Rectal smooth muscle tissue (tissue), 1 donor: Measurements from ENCODE around the gene LZTR1.

Source experiments
- H3K27ac ChIP-seq: one replicate; pipeline ENCODE4 v1.7.0; 2013; ENCODE audit warnings: low read depth, low read length, inconsistent platforms
- H3K27me3 ChIP-seq: one replicate; pipeline ENCODE4 v1.7.0; 2013; ENCODE audit warnings: low read length; ENCODE audit not compliant: control insufficient read depth, insufficient read depth
- H3K36me3 ChIP-seq: one replicate; pipeline ENCODE4 v1.7.0; 2013; ENCODE audit warnings: low read length; ENCODE audit not compliant: control insufficient read depth, insufficient read depth
- H3K4me1 ChIP-seq: one replicate; pipeline ENCODE4 v1.7.0; 2013; ENCODE audit warnings: low read length; ENCODE audit not compliant: control insufficient read depth, insufficient read depth
- H3K4me3 ChIP-seq: one replicate; pipeline ENCODE4 v1.7.0; 2013; ENCODE audit warnings: low read length
- H3K9ac ChIP-seq: one replicate; pipeline ENCODE4 v1.7.0; 2013; ENCODE audit warnings: low read length

LZTR1 gene

DNA sequence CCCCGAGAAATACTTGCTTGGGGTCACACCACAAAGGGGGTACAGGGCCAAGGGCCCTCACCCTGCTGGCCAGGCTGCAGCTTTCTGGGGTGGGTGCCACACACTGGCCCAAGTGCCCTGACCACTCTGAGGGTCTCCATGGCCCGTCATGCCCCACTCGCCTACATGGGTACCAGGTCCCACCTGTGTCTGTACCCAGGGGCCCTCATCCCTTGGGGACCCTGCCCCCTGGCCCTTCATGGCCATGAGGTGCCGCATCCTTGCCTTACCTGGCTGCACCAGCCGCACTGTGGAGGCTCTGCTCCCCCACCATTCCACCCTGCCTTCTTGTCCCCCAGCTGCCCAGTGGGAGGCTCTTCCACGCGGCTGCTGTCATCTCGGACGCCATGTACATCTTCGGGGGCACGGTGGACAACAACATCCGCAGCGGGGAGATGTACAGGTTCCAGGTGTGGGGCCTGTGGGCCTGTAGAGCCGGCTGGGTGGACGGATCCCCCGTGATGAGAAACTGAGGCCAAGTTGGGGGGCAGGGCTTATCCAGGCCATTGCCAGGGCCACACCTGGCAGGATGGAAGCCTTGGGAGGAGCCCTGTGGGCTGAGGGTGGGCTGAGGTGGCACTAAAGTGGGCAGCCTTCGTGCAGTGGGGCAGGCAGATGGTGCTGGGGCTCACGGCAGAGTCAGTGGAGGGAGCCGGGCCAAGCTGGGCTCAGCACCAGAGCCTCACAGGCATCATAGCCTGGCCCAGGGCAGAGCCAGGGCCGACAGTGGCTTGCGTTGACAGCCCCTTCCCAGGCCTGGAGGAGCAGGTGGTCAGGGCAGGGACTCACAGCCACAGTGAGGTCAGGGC lies 10.6 kb downstream of the LZTR1 start:
- Histone ChIP-seq H3K36me3 (peaks cover 16% of the 10 kb centered on the region), H3K4me3 (no peak overlapping the region), H3K27me3 (no peaks in the 10 kb centered on the region), H3K4me1 (no peaks in the 10 kb centered on the region), H3K27ac (no peak overlapping the region), H3K9ac (no peak overlapping the region)

DNA sequence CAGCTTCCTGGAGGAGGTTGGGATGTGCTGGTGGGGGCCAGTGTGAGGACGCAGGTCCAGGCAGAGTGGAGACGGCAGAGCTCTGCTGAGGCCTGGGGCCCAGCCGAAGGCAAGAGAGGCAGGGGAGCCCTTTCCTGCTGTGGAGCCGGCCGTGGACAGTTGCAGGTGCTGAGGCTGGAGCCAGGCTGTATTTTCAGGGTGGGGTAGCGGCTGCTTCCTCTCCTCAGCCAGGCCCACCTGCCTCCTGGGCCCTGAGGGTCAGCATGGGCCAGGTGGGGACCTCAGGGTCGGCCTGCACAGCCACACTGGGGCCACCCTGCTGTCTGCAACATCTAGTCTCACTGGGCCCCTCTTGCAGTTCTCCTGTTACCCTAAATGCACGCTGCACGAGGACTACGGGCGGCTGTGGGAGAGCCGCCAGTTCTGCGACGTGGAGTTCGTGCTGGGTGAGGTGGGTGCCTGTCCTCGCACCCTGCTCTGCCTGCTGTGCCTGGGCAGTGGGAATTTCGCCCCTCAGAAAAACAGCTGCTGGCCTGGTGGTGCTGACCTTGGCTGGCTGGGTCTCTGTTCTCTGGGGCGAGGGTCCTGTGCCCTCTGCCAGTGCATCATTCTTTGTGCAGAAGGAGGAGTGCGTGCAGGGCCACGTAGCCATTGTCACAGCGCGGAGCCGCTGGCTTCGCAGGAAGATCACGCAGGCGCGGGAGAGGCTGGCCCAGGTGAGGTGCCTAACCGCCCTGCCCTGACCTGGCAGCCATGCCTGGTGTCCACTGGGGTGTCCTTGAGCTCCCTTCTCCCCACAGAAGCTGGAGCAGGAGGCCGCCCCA lies 11.4 kb downstream of the LZTR1 start:
- H3K4me1 ChIP-seq, result no peaks in the 10 kb centered on the region
- no peak overlapping the region for H3K27ac ChIP-seq
- H3K36me3 ChIP-seq, result peaks cover 16% of the 10 kb centered on the region
- no peaks in the 10 kb centered on the region for H3K27me3 ChIP-seq
- H3K9ac ChIP-seq, result no peak overlapping the region
- no peak overlapping the region for H3K4me3 ChIP-seq

DNA sequence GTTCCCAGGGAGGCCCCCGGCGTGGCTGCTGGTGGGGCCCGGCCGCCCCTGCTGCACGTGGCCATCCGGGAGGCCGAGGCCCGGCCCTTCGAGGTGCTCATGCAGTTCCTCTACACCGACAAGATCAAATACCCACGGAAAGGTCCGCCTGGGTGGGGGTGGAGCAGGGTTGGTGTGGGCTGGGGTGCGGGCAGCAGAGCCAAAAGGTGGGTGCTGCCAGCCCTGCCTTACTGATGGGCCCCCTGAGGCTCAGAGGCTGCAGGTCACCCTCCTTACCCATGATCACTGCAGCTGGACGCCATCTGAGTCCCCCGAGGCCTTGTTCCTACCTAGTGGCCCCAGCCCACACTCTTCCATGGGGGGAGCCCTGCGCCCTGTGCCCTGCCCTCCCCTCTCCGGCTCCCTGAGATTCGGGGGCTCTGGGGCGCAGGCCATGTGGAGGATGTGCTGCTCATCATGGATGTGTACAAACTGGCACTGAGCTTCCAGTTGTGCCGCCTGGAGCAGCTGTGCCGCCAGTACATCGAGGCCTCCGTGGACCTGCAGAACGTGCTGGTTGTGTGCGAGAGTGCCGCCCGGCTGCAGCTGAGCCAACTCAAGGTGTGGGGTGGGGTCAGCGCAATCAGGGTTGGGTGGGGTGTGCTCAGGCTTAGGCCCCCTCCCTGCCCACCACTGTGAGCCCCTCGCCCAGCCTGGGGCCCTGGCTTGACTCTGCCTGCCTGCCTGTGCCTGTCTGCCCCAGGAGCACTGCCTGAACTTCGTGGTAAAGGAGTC lies 12.2 kb downstream of the LZTR1 start:
- H3K4me3 ChIP-seq, result no peak overlapping the region
- no peak overlapping the region for H3K9ac ChIP-seq
- H3K27me3 ChIP-seq, result no peaks in the 10 kb centered on the region
- H3K4me1 ChIP-seq, result no peaks in the 10 kb centered on the region
- peaks cover 20% of the 10 kb centered on the region for H3K36me3 ChIP-seq
- no peak overlapping the region for H3K27ac ChIP-seq

GRCh38 chr22:20994902-20995241 lies 12.8 kb downstream of the LZTR1 start:
- H3K36me3 ChIP-seq, result peaks cover 26% of the 10 kb centered on the region
- no peak overlapping the region for H3K9ac ChIP-seq
- no peaks in the 10 kb centered on the region for H3K4me1 ChIP-seq
- H3K4me3 ChIP-seq, result no peak overlapping the region
- no peaks in the 10 kb centered on the region for H3K27me3 ChIP-seq
- H3K27ac ChIP-seq, result no peak overlapping the region

- no peak overlapping the region for H3K27ac ChIP-seq
- H3K4me1 ChIP-seq, result peaks cover 5% of the 10 kb centered on the region
- H3K4me3 ChIP-seq, result no peak overlapping the region
- H3K9ac ChIP-seq, result no peak overlapping the region
- no peaks in the 10 kb centered on the region for H3K27me3 ChIP-seq
- peaks cover 27% of the 10 kb centered on the region for H3K36me3 ChIP-seq
These were observed 13.4 kb downstream of the LZTR1 start for GRCh38 chr22:20995329-20996030.

DNA sequence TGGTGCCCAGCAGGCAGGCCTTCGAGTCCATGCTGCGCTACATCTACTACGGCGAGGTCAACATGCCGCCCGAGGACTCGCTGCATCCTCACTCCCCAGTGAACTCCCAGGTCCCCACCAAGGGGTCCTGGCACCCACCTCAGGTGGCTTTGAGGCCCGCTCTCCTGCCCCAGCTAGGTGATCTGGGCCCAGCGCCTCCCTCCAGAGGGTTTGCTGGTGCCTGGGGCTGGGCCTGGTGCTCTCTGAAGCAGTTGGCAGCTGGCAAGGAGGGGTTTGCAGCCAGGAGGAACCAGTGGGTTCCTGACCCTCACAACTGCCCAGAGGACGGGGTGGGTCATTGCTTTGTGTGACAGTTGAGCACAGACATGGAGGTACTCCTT lies 13.9 kb downstream of the LZTR1 start:
- Histone ChIP-seq H3K4me1 (peaks cover 10% of the 10 kb centered on the region), H3K36me3 (peaks cover 27% of the 10 kb centered on the region), H3K4me3 (no peak overlapping the region), H3K27ac (no peak overlapping the region), H3K9ac (no peak overlapping the region), H3K27me3 (no peaks in the 10 kb centered on the region)

GRCh38 chr22:20996598-20997535 lies 14.8 kb downstream of the LZTR1 start:
- Histone ChIP-seq H3K9ac (no peak overlapping the region), H3K27me3 (no peaks in the 10 kb centered on the region), H3K36me3 (peaks cover 26% of the 10 kb centered on the region), H3K4me1 (peaks cover 12% of the 10 kb centered on the region), H3K4me3 (no peak overlapping the region), H3K27ac (no peak overlapping the region)

GRCh38 chr22:20997536-20998257 lies 15.6 kb downstream of the LZTR1 start:
- no peak overlapping the region for H3K27ac ChIP-seq

DNA sequence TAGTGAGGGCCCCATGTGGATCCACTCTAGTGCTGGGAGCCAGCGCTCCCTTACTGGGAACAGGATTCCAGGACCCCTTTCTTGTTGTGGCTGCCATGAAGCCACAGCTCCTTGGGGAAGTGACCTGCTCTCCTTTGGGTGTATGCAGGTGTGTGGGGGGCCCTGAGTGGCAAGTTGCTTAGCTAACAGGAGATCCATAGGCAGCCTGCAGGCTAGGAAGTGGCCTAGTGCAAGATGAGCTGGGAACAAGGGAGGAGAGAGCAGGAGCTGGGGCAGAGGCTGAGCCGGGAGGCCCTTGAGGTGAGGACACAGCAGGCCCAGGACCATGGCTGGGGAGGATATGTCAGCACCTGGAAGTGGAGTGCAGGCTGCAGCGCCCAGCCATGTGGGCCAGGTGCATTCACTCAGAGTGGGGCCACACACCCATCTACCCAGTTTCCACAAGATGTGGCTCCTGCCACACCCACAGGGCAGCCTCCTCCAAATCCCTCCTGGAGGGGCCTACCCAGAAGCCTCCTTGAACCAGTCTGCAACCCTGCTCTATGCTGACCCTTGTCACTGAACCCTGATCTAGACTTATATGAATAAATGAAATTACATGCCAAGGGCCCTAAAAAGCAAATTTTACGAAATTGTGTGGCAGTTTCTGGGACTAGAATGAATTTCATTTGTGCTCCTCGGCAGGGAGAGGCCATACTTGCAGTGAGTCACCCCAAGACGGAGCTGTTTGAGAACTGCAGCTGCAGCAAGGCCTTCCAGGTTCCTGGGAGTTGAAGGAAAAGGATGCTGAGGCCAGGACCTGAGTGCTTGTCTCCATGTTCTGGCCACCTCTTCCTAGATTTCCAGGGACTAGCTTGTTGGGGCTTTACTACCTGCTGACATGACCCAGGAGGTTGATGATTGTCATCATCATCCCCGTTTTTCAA lies 16.6 kb downstream of the LZTR1 start:
- Histone ChIP-seq H3K9ac (no peak overlapping the region), H3K27ac (no peak overlapping the region), H3K4me3 (no peak overlapping the region), H3K4me1 (peaks cover 17% of the 10 kb centered on the region), H3K36me3 (peaks cover 18% of the 10 kb centered on the region), H3K27me3 (no peaks in the 10 kb centered on the region)

More at GRCh38 chr22:20997536-20998257, 15.6 kb downstream of the LZTR1 start:
- Histone ChIP-seq H3K9ac (no peak overlapping the region), H3K4me3 (no peak overlapping the region), H3K4me1 (peaks cover 13% of the 10 kb centered on the region), H3K27me3 (no peaks in the 10 kb centered on the region), H3K36me3 (peaks cover 18% of the 10 kb centered on the region)
